ENCODE measurements around the gene BAHCC1. TPM values are rescaled to one million over a fixed set of nuclear protein-coding genes. Genes with fewer than 3 reads are reported as not detected.

Gene BAHCC1
- total RNA-seq, 1 experiment from 2014 or later = 29.8 TPM

DNA sequence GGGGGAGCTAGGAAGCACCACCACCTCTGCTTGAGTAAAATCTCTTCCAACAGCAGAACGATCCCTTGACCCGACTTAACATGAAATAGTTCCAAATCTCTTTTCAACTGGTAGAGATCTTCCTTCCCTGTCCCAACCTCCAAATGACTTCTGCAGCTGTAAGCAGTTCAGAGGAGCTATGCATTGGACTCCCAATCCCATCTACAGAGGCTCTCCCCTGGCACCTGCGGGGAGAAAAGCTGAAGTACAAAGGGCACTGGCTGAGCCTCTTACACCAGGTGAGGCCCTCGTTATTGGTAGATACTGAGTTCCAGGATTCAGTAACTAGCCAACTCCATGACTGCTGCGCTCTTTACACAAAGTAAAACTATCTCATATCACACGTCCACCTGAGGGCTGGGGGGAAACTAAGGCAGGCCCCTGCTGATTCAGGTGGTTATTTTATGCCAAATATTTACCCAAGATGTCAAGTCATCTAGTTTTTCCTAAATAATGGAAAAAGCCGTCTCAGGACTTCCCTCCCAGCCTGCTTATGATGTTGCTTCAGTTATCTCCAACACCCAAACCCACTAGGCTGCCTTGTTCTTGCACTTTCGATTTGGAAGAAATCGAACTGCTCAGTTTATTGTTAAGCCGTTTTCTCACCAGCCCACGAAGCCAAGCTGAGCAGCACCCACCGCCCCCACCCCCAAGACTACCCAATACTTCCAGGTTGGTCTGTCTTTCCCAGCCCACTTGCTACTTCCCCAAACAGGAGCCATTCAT, 114.1 kb downstream of the BAHCC1 start:
- ATAC-seq (peak; percentile 3), DNase-seq (ENCODE audit: low spot score) (no peak)
- peaks cover 28% of the 10 kb centered on the region for H3K4me1 Mint-ChIP-seq
- POLR2A ChIA-PET = interaction anchor here (1.0 to 3.4 kb wide), 3 partner anchors 9 to 69 kb away, joined by 4 to 38 read pairs (median 20); no protein-coding TSS in a partner anchor
- CTCF ChIA-PET = interaction anchor here (0.6 to 4.1 kb wide), 7 partner anchors 9 to 1203 kb away, joined by 3 to 22 read pairs (median 8); no protein-coding TSS in a partner anchor
- H3K4me3 Mint-ChIP-seq = peak overlapping the region; percentile 99
- peaks cover 14% of the 10 kb centered on the region for H3K27me3 Mint-ChIP-seq (ENCODE audit: low read depth)
- peak overlapping the region; percentile 91 for H3K27ac Mint-ChIP-seq
- H3K9me3 Mint-ChIP-seq = peaks cover 4% of the 10 kb centered on the region; the same call in 1 of the 2 replicates
- H3K36me3 Mint-ChIP-seq = peaks cover 38% of the 10 kb centered on the region
- 0 out of 2 replicates have a peak, but pooled peaks have one; percentile 5 for TF ChIP-seq ZNF232 (CRISPR knock-in tag; IDR thresholded peaks at IDR 0.05)
- no peak for TF ChIP-seq ZNF263 (CRISPR knock-in tag; IDR thresholded peaks at IDR 0.05; ENCODE audit: low read depth)
- TF ChIP-seq NFATC4 (CRISPR knock-in tag; IDR thresholded peaks at IDR 0.05) = peak; percentile 72; the same call in 1 of the 2 replicates
- TF ChIP-seq, protein P1, sequence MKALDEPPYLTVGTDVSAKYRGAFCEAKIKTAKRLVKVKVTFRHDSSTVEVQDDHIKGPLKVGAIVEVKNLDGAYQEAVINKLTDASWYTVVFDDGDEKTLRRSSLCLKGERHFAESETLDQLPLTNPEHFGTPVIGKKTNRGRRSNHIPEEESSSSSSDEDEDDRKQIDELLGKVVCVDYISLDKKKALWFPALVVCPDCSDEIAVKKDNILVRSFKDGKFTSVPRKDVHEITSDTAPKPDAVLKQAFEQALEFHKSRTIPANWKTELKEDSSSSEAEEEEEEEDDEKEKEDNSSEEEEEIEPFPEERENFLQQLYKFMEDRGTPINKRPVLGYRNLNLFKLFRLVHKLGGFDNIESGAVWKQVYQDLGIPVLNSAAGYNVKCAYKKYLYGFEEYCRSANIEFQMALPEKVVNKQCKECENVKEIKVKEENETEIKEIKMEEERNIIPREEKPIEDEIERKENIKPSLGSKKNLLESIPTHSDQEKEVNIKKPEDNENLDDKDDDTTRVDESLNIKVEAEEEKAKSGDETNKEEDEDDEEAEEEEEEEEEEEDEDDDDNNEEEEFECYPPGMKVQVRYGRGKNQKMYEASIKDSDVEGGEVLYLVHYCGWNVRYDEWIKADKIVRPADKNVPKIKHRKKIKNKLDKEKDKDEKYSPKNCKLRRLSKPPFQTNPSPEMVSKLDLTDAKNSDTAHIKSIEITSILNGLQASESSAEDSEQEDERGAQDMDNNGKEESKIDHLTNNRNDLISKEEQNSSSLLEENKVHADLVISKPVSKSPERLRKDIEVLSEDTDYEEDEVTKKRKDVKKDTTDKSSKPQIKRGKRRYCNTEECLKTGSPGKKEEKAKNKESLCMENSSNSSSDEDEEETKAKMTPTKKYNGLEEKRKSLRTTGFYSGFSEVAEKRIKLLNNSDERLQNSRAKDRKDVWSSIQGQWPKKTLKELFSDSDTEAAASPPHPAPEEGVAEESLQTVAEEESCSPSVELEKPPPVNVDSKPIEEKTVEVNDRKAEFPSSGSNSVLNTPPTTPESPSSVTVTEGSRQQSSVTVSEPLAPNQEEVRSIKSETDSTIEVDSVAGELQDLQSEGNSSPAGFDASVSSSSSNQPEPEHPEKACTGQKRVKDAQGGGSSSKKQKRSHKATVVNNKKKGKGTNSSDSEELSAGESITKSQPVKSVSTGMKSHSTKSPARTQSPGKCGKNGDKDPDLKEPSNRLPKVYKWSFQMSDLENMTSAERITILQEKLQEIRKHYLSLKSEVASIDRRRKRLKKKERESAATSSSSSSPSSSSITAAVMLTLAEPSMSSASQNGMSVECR (CRISPR knock-in tag; IDR thresholded peaks at IDR 0.05; ENCODE audit: borderline replicate concordance) = no peak
- no peak for TF ChIP-seq ZNF138 (CRISPR knock-in tag; conservative IDR thresholded peaks at IDR 0.05)
- TF ChIP-seq, protein P2, sequence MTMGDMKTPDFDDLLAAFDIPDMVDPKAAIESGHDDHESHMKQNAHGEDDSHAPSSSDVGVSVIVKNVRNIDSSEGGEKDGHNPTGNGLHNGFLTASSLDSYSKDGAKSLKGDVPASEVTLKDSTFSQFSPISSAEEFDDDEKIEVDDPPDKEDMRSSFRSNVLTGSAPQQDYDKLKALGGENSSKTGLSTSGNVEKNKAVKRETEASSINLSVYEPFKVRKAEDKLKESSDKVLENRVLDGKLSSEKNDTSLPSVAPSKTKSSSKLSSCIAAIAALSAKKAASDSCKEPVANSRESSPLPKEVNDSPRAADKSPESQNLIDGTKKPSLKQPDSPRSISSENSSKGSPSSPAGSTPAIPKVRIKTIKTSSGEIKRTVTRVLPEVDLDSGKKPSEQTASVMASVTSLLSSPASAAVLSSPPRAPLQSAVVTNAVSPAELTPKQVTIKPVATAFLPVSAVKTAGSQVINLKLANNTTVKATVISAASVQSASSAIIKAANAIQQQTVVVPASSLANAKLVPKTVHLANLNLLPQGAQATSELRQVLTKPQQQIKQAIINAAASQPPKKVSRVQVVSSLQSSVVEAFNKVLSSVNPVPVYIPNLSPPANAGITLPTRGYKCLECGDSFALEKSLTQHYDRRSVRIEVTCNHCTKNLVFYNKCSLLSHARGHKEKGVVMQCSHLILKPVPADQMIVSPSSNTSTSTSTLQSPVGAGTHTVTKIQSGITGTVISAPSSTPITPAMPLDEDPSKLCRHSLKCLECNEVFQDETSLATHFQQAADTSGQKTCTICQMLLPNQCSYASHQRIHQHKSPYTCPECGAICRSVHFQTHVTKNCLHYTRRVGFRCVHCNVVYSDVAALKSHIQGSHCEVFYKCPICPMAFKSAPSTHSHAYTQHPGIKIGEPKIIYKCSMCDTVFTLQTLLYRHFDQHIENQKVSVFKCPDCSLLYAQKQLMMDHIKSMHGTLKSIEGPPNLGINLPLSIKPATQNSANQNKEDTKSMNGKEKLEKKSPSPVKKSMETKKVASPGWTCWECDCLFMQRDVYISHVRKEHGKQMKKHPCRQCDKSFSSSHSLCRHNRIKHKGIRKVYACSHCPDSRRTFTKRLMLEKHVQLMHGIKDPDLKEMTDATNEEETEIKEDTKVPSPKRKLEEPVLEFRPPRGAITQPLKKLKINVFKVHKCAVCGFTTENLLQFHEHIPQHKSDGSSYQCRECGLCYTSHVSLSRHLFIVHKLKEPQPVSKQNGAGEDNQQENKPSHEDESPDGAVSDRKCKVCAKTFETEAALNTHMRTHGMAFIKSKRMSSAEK (CRISPR knock-in tag; IDR thresholded peaks at IDR 0.05; ENCODE audit: borderline replicate concordance) = peak; percentile 81; the same call in 1 of the 2 replicates
- TF ChIP-seq, protein P3, sequence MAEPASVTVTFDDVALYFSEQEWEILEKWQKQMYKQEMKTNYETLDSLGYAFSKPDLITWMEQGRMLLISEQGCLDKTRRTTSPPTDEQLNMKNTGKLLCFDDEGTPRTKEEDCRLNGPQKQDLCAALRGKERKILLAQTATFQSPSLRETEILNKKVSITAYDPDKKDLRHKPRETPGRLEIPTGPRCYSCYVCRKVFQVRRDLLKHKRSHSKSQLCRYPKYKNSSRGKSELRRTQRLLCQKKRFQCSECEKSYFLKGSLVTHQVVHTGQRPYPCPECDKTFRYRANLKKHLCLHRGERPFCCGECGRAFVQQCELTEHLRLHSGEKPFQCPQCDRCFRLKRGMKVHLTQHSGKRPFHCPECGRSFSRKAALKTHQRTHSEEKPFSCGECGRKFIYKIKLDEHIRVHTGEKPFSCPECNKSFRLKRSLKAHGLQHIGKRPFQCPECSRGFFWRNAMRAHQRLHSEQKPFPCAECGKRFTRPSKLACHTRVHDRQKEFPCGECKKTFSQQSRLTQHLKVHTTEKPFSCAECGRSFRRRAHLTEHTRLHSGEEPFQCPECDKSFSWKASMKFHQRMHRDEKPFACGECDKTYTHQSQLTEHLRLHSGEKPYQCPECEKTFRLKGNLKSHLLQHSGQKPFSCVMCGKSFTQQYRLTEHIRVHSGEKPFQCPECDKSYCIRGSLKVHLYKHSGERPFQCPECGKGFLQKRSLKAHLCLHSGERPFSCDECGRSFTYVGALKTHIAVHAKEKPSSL (CRISPR knock-in tag; conservative IDR thresholded peaks at IDR 0.05) = peak; percentile 69; the same call in 1 of the 2 replicates
- TF ChIP-seq, protein P4, sequence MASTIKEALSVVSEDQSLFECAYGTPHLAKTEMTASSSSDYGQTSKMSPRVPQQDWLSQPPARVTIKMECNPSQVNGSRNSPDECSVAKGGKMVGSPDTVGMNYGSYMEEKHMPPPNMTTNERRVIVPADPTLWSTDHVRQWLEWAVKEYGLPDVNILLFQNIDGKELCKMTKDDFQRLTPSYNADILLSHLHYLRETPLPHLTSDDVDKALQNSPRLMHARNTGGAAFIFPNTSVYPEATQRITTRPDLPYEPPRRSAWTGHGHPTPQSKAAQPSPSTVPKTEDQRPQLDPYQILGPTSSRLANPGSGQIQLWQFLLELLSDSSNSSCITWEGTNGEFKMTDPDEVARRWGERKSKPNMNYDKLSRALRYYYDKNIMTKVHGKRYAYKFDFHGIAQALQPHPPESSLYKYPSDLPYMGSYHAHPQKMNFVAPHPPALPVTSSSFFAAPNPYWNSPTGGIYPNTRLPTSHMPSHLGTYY (CRISPR knock-in tag; IDR thresholded peaks at IDR 0.05) = peak; percentile 87
- TF ChIP-seq, protein P5, sequence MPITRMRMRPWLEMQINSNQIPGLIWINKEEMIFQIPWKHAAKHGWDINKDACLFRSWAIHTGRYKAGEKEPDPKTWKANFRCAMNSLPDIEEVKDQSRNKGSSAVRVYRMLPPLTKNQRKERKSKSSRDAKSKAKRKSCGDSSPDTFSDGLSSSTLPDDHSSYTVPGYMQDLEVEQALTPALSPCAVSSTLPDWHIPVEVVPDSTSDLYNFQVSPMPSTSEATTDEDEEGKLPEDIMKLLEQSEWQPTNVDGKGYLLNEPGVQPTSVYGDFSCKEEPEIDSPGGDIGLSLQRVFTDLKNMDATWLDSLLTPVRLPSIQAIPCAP (CRISPR knock-in tag; IDR thresholded peaks at IDR 0.05) = no peak
- TF ChIP-seq, protein P6, sequence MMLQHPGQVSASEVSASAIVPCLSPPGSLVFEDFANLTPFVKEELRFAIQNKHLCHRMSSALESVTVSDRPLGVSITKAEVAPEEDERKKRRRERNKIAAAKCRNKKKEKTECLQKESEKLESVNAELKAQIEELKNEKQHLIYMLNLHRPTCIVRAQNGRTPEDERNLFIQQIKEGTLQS (CRISPR knock-in tag; conservative IDR thresholded peaks at IDR 0.05) = no peak
- TF ChIP-seq, protein P7, sequence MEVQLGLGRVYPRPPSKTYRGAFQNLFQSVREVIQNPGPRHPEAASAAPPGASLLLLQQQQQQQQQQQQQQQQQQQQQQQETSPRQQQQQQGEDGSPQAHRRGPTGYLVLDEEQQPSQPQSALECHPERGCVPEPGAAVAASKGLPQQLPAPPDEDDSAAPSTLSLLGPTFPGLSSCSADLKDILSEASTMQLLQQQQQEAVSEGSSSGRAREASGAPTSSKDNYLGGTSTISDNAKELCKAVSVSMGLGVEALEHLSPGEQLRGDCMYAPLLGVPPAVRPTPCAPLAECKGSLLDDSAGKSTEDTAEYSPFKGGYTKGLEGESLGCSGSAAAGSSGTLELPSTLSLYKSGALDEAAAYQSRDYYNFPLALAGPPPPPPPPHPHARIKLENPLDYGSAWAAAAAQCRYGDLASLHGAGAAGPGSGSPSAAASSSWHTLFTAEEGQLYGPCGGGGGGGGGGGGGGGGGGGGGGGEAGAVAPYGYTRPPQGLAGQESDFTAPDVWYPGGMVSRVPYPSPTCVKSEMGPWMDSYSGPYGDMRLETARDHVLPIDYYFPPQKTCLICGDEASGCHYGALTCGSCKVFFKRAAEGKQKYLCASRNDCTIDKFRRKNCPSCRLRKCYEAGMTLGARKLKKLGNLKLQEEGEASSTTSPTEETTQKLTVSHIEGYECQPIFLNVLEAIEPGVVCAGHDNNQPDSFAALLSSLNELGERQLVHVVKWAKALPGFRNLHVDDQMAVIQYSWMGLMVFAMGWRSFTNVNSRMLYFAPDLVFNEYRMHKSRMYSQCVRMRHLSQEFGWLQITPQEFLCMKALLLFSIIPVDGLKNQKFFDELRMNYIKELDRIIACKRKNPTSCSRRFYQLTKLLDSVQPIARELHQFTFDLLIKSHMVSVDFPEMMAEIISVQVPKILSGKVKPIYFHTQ (CRISPR knock-in tag; IDR thresholded peaks at IDR 0.05) = peak; percentile 75; the same call in 1 of the 2 replicates
- TF ChIP-seq TEAD4 (CRISPR knock-in tag; IDR thresholded peaks at IDR 0.05) = no peak
- TF ChIP-seq, protein P8, sequence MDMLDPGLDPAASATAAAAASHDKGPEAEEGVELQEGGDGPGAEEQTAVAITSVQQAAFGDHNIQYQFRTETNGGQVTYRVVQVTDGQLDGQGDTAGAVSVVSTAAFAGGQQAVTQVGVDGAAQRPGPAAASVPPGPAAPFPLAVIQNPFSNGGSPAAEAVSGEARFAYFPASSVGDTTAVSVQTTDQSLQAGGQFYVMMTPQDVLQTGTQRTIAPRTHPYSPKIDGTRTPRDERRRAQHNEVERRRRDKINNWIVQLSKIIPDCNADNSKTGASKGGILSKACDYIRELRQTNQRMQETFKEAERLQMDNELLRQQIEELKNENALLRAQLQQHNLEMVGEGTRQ (CRISPR knock-in tag; IDR thresholded peaks at IDR 0.05) = no peak
- no peak for TF ChIP-seq TP53 (CRISPR knock-in tag; IDR thresholded peaks at IDR 0.05)
- TF ChIP-seq ZNF416 (CRISPR knock-in tag; IDR thresholded peaks at IDR 0.05) = peak; percentile 92
- TF ChIP-seq OVOL2 (CRISPR knock-in tag; IDR thresholded peaks at IDR 0.05; ENCODE audit: borderline replicate concordance) = no peak
- TF ChIP-seq, protein P9, sequence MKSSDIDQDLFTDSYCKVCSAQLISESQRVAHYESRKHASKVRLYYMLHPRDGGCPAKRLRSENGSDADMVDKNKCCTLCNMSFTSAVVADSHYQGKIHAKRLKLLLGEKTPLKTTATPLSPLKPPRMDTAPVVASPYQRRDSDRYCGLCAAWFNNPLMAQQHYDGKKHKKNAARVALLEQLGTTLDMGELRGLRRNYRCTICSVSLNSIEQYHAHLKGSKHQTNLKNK (CRISPR knock-in tag; IDR thresholded peaks at IDR 0.05) = no peak; the same call in 1 of the 2 replicates
